ENCODE measurements around the gene TTPAL.

DNA sequence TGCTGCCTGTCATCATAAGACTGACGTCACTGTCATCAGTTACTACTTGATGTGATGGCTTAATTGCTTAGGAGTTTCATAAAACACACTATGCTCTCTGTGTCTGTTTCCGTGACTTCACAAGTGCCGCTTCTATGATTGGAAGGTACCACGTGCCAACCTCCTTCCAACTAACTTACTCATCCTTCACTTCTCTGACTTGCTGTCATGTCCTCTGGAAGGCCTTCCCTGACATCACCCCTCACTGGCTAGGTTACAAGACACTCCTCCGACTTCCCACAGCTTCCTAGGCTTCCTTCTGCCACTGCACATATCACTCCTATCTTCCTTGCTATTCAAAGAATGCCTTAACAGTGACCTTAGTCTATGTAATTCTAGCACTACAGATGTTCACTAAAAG, 25.8 kb downstream of the TTPAL start:
- TF ChIP-seq CTCF (IDR thresholded peaks at IDR 0.05) (no peak), POLR2A (IDR thresholded peaks at IDR 0.05) (no peak)
